Fibroblast of lung (primary cell): ENCODE results near the gene MAP3K3.

Experiments
- CTCF ChIP-seq, 2 donors: IDR thresholded peaks in 1 of 2; conservative IDR thresholded peaks in 1 of 2; 1 replicate in 1 of 2; 2 replicates in 1 of 2; pipeline ENCODE4 v1.5.1; 2011 to 2012; ENCODE audit warnings: low read length in 2 of 2, control low read depth in 1 of 2, inconsistent platforms in 1 of 2, low read depth in 1 of 2, mild to moderate bottlenecking in 1 of 2
- EZH2 ChIP-seq: IDR thresholded peaks from 2 replicates; pipeline ENCODE4 v1.5.1; 2012; ENCODE audit warnings: low read length, control low read depth, mild to moderate bottlenecking; ENCODE audit errors: missing control alignments

DNA sequence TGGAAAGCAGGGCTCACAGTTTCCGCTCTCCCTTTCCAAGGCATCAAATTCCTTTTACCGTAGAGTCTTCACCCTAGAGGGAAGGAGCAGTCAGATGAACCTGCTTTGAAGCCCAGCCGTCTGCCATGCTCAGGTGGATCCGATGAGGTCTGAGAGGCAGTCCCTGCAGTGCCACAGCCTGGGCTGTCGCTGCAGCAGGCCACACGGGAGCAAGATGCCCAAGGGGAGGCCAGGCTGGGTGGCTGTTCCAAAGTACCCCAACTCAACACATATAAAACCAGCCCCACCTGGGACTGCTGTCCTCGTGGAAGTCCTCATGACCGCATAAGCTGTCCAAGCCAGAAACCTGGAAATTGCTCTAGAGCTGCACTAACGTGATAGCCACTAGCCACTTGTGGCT, 82.6 kb downstream of the MAP3K3 start:
- no peak for TF ChIP-seq EZH2
- TF ChIP-seq CTCF (conservative IDR thresholded peaks at IDR 0.05 in 1 of 2, IDR thresholded peaks at IDR 0.05 in 1 of 2; ENCODE audit: low read depth in 1 of 2, low read length in 2 of 2), result no peak
